Measurements from ENCODE around the gene SDC3. TPM values are rescaled to one million over a fixed set of nuclear protein-coding genes. Genes with fewer than 3 reads are reported as not detected.
A peak's percentile ranks its signal among the peaks of the same experiment; 100 is the strongest.

The SDC3 gene
- total and polyA plus RNA-seq, 2 of the 8 experiments (the other 6 are each of a cell fraction or from before 2014, with no cell fraction given) = 7.0 to 27.0 TPM

GRCh38 chr1:30898031-30898815 is 10.3 kb downstream of the SDC3 start:
- H3K79me2 ChIP-seq (ENCODE audit: control insufficient read depth in 1 of 2, insufficient read depth in 2 of 2, low read length in 2 of 2) = peaks cover 0 to 3% of the 10 kb centered on the region in 2 experiments; a peak in 1 of 4 replicates
- no peak overlapping the region for H3K56ac ChIP-seq (replicated peaks; ENCODE audit: insufficient read length, low read depth, low read length)
- no peak overlapping the region for H3K4me3 ChIP-seq (ENCODE audit: extremely low read depth in 1 of 4, insufficient read depth in 2 of 4, low read depth in 3 of 4, low read length in 4 of 4)
- no peak overlapping the region for H4K5ac ChIP-seq (ENCODE audit: insufficient read length, low read depth, low read length)
- DNase-seq (ENCODE audit: low read depth in 1 of 2, low spot score in 2 of 2) = no peak
- H2BK15ac ChIP-seq (ENCODE audit: low read length) = no peak overlapping the region
- no peak overlapping the region for H4K91ac ChIP-seq (replicated peaks; ENCODE audit: insufficient read length, low read length)
- H3K4me2 ChIP-seq (ENCODE audit: insufficient read depth in 1 of 2, low read depth in 2 of 2, low read length in 2 of 2) = no peak overlapping the region
- no peak overlapping the region for H2AK5ac ChIP-seq (ENCODE audit: low read depth, low read length)
- H3K9ac ChIP-seq (replicated peaks in 1 of 4; ENCODE audit: extremely low read depth in 1 of 4, low read depth in 3 of 4, low read length in 3 of 4) = no peak overlapping the region
- POLR2A ChIA-PET (ENCODE audit: partially characterized antibody) = interaction anchor here (0.5 to 2.1 kb wide), 5 partner anchors 12 to 97 kb away, joined by 3 to 7 read pairs (median 5); no protein-coding TSS in a partner anchor
- H3K4me1 ChIP-seq (replicated peaks in 1 of 4; ENCODE audit: control insufficient read depth in 3 of 4, insufficient read depth in 4 of 4, low read length in 3 of 4) = peaks cover 0 to 21% (median 12%) of the 10 kb centered on the region in 4 experiments; a peak in 6 of 7 replicates
- H4K20me1 ChIP-seq (replicated peaks in 1 of 2; ENCODE audit: control insufficient read depth in 1 of 2, insufficient read depth in 2 of 2, low read length in 2 of 2) = peaks cover 0 to 17% of the 10 kb centered on the region in 2 experiments
- H2BK12ac ChIP-seq (ENCODE audit: low read depth, low read length) = peak overlapping the region; percentile 80; the same call in 1 of the 2 replicates
- 80% methylated on average over 10 of the region's 10 CpGs; no CpG with 5 or more reads in 1 of the 2 experiments for WGBS, 2 experiments (ENCODE audit: extremely low coverage in 1 of 2, insufficient coverage in 1 of 2, insufficient read length in 1 of 2, insufficient replicate concordance in 2 of 2, low coverage in 1 of 2, low lambda C conversion rate in 2 of 2, missing lambda C conversion rate in 1 of 2)
- no peak overlapping the region for H3K23ac ChIP-seq (ENCODE audit: insufficient read length)
- no peak for TF ChIP-seq EZH2 (IDR thresholded peaks at IDR 0.05; ENCODE audit: low read depth, low read length, severe bottlenecking)
- TF ChIP-seq HDAC6 (IDR thresholded peaks at IDR 0.05; ENCODE audit: low read depth, low read length) = no peak
- TF ChIP-seq CREB1 (IDR thresholded peaks at IDR 0.05) = no peak
- TF ChIP-seq GTF2F1 (IDR thresholded peaks at IDR 0.05; ENCODE audit: borderline replicate concordance, low read depth, low read length) = no peak
- TF ChIP-seq CTBP2 (IDR thresholded peaks at IDR 0.05; ENCODE audit: borderline replicate concordance, insufficient read depth, insufficient read length, low read length) = no peak
- no peak for TF ChIP-seq PHF8 (conservative IDR thresholded peaks at IDR 0.05; ENCODE audit: low read depth, low read length)
- no peak for TF ChIP-seq RAD21 (IDR thresholded peaks at IDR 0.05 in 1 of 2, conservative IDR thresholded peaks at IDR 0.05 in 1 of 2; ENCODE audit: low read depth in 2 of 2, low read length in 2 of 2)
- TF ChIP-seq GABPA (IDR thresholded peaks at IDR 0.05; ENCODE audit: borderline replicate concordance, insufficient read depth, low read length) = no peak
- H3K9me3 ChIP-seq (ENCODE audit: insufficient read depth in 2 of 2, low read depth in 1 of 2, low read length in 1 of 2) = no peaks in the 10 kb centered on the region
- H3K36me3 ChIP-seq (ENCODE audit: control insufficient read depth in 2 of 4, insufficient read depth in 4 of 4, low read length in 3 of 4) = no peaks in the 10 kb centered on the region
- no peak overlapping the region for H2AFZ ChIP-seq (ENCODE audit: low read length)
- H2BK120ac ChIP-seq (replicated peaks; ENCODE audit: low read depth, low read length) = no peak overlapping the region
- no peak for FAIRE-seq
- H3K79me1 ChIP-seq (ENCODE audit: low read depth, low read length) = peaks cover 9% of the 10 kb centered on the region
- H3K23me2 ChIP-seq (ENCODE audit: low read depth, low read length) = peaks cover 7% of the 10 kb centered on the region; the same call in 1 of the 2 replicates
- no peak overlapping the region for H4K8ac ChIP-seq (ENCODE audit: extremely low read depth, insufficient read depth, low read length)
- no peak overlapping the region for H3K18ac ChIP-seq (ENCODE audit: extremely low read depth, low read length)
- H2BK20ac ChIP-seq (ENCODE audit: low read length) = no peak overlapping the region
- CTCF ChIA-PET (ENCODE audit: partially characterized antibody) = interaction anchor here (0.6 to 13.1 kb wide), 7 partner anchors 12 to 177 kb away, joined by 3 to 164 read pairs (median 3); no protein-coding TSS in a partner anchor
- peak overlapping the region; percentile 49; the same call in 1 of the 2 replicates for H2BK5ac ChIP-seq (ENCODE audit: low read depth, low read length)
- peaks cover 0 to 3% (median 0%) of the 10 kb centered on the region in 4 experiments; a peak in 1 of 7 replicates for H3K27me3 ChIP-seq (replicated peaks in 1 of 4; ENCODE audit: control insufficient read depth in 3 of 4, extremely low read depth in 1 of 4, insufficient read depth in 3 of 4, low read length in 3 of 4)
- no peak overlapping the region for H3K14ac ChIP-seq (ENCODE audit: insufficient read length)
- no peak overlapping the region for H3K4ac ChIP-seq (replicated peaks; ENCODE audit: insufficient read length, low read depth, low read length)
- no peak overlapping the region for H3K27ac ChIP-seq (ENCODE audit: low read depth, low read length)
